MCF 10A (cell line): Measurements from ENCODE around the gene ARL6IP4. TPM values are rescaled to one million over a fixed set of nuclear protein-coding genes. Genes with fewer than 3 reads are reported as not detected.

ENCODE experiments used
- BruUV-seq: library from RNA; stranded (reverse); fragments of 400-500 nt; replicated peaks from 2 replicates; lab custom pipeline; 2021; lab: Mats Ljungman, UMichigan
- CTCF ChIA-PET: fragments of 300-600 bp; sonication (Branson Sonifier 250); formaldehyde crosslinking; extraction: SDS; loops from one replicate; lab custom pipeline; 2021; ENCODE audit warnings: antibody characterized with exemption, inconsistent platforms; lab: Yijun Ruan, JAX
- POLR2A ChIA-PET: fragments of 300-600, 350-650 bp; sonication (Branson Sonifier 250); formaldehyde crosslinking; extraction: SDS; loops from one replicate; lab custom pipeline; 2020; ENCODE audit warnings: antibody characterized with exemption, inconsistent platforms; lab: Yijun Ruan, JAX
- DNase-seq: peaks from one replicate; pipeline ENCODE4 v3.0.0-alpha.2; 2018; ENCODE audit not compliant: unreplicated experiment
- H3K27ac Mint-ChIP-seq: one replicate; pipeline ENCODE4 v1.8.0; 2022; ENCODE audit warnings: mild to moderate bottlenecking, low read depth, mixed read lengths; ENCODE audit not compliant: unreplicated experiment
- H3K27me3 Mint-ChIP-seq: one replicate; pipeline ENCODE4 v1.8.0; 2022; ENCODE audit warnings: mixed read lengths; ENCODE audit not compliant: insufficient read depth, unreplicated experiment
- H3K36me3 Mint-ChIP-seq: one replicate; pipeline ENCODE4 v1.8.0; 2022; ENCODE audit warnings: mild to moderate bottlenecking, moderate library complexity, mixed read lengths; ENCODE audit not compliant: insufficient read depth, unreplicated experiment
- H3K4me1 Mint-ChIP-seq: one replicate; pipeline ENCODE4 v1.8.0; 2022; ENCODE audit warnings: mixed read lengths; ENCODE audit not compliant: insufficient read depth, unreplicated experiment
- H3K4me3 Mint-ChIP-seq: one replicate; pipeline ENCODE4 v1.8.0; 2022; ENCODE audit warnings: mild to moderate bottlenecking, moderate library complexity, mixed read lengths; ENCODE audit not compliant: unreplicated experiment
- H3K9me3 Mint-ChIP-seq: one replicate; pipeline ENCODE4 v1.8.0; 2022; ENCODE audit warnings: mixed read lengths; ENCODE audit not compliant: unreplicated experiment
- intact Hi-C: fragments of 100-400 bp; cut with micrococcal nuclease; formaldehyde crosslinking; loops from 2 replicates; pipeline ENCODE4 v1.14.1; 2022
- total RNA-seq: library from RNA; stranded (reverse); gene quantifications from 2 replicates; pipeline ENCODE4 v1.2.3, GENCODE V29; 2022
- TF ChIP-seq, protein P1 (sequence below): fragments of 200-600 bp; IDR thresholded peaks from one replicate; pipeline ENCODE4 v1.8.0; 2022; ENCODE audit warnings: antibody characterized with exemption, mild to moderate bottlenecking; ENCODE audit not compliant: unreplicated experiment

Gene ARL6IP4
- total RNA-seq, 1 experiment from 2014 or later = 198 TPM

DNA sequence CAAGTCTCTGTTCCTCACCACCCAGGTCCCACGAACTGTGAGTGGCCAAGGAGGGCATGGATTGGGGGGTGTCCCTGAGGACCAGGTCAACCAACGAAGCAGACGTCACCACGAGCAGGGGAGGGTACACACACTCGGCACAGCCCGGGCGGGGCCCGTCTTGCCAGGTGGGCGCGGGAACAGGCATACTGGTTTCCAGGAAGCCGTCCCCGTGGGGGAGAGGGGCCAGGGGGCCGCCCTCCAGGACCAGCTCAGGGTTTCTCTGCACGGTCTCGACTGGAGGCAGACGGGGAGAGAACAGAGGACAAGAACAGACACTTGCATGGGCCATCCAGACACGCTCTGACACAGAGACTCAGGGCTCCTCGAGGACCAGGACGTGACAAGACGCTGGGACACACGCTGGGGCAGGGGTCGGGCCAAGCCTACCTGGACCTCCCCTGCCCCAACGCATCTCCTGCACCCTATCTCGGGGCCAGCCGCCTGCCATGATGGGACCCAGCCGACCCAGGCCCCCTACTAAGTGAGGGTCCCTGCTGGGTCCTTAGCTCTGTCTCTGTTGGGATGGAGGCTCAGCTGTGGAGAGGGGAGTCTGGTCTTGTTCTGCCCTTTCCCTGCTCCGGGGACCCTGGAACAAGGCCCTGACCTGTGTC is 11.3 kb downstream of the ARL6IP4 start:
- no peaks in the 10 kb centered on the region for H3K27me3 Mint-ChIP-seq
- POLR2A ChIA-PET = interaction anchor here (1.9 kb wide), 1 partner anchor 17 kb away, joined by 7 read pairs; the partner anchor contains the start of gene OGFOD2
- no peaks in the 10 kb centered on the region for H3K9me3 Mint-ChIP-seq
- no TSS peak for BruUV-seq
- TF ChIP-seq, protein P1, sequence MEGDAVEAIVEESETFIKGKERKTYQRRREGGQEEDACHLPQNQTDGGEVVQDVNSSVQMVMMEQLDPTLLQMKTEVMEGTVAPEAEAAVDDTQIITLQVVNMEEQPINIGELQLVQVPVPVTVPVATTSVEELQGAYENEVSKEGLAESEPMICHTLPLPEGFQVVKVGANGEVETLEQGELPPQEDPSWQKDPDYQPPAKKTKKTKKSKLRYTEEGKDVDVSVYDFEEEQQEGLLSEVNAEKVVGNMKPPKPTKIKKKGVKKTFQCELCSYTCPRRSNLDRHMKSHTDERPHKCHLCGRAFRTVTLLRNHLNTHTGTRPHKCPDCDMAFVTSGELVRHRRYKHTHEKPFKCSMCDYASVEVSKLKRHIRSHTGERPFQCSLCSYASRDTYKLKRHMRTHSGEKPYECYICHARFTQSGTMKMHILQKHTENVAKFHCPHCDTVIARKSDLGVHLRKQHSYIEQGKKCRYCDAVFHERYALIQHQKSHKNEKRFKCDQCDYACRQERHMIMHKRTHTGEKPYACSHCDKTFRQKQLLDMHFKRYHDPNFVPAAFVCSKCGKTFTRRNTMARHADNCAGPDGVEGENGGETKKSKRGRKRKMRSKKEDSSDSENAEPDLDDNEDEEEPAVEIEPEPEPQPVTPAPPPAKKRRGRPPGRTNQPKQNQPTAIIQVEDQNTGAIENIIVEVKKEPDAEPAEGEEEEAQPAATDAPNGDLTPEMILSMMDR = no peak
- CTCF ChIA-PET = no interaction called here
- H3K4me1 Mint-ChIP-seq = no peaks in the 10 kb centered on the region
- intact Hi-C loops = no loop called here
- no peak for DNase-seq
- H3K27ac Mint-ChIP-seq = no peak overlapping the region
- peaks cover 5% of the 10 kb centered on the region for H3K36me3 Mint-ChIP-seq
- H3K4me3 Mint-ChIP-seq = no peak overlapping the region

DNA sequence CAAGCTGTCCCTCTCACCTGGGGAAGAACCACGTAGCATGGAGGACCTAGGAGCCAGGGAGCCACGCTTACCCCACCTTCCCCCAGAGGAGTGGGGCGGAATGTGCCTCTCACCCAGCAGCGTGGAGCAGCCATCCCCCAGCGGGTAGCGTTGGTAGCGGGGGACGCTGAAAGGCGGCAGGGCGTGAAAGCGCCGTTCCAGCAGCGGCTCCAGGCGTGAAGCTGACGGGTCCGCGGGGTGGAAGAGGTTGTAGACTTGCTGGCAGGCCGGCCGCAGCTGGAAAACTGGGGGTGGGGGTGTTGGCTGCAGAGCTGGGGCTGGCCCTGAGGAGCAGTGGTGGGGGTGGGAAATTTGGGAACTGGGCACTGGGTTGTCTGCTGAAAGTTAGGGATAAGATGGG is 11.9 kb downstream of the ARL6IP4 start:
- no peak for DNase-seq
- TF ChIP-seq, protein P1 = no peak
- intact Hi-C loops = no loop called here
- H3K4me3 Mint-ChIP-seq = no peak overlapping the region
- BruUV-seq = no TSS peak
- H3K27me3 Mint-ChIP-seq = no peaks in the 10 kb centered on the region
- no peak overlapping the region for H3K27ac Mint-ChIP-seq
- H3K9me3 Mint-ChIP-seq = no peaks in the 10 kb centered on the region
- H3K4me1 Mint-ChIP-seq = no peaks in the 10 kb centered on the region
- H3K36me3 Mint-ChIP-seq = peaks cover 1% of the 10 kb centered on the region
- ChIA-PET POLR2A (interaction anchor here (1.9 kb wide), 1 partner anchor 18 kb away, joined by 7 read pairs; the partner anchor contains the start of gene OGFOD2), CTCF (no interaction called here)

DNA sequence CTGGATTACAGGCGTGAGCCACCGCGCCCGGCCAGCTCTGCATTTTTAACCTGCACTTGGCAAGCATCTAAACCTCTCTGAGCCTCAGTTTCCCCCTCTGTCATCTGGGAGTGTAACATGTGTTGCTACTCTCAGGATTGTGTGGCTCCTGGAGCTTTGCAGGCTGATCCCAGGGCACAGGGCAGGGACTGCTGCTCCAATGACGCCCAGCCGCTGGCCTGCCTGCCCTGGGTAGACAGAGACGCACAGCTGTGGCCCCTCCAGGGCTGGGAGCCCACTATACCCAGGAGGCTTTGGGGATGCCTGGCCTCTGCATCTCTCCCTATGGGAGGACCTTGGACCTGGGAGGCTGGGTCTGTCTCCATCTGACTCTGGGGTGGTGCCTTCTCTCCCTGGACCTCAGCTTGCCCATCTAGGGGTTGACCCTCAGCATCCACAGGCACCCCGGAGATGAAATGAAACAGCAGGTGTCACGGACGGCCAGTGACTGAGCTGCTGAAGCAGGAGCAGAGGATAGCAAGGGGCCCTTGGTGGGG is 13.7 kb downstream of the ARL6IP4 start:
- Mint-ChIP-seq H3K9me3 (no peaks in the 10 kb centered on the region), H3K27ac (no peak overlapping the region), H3K4me3 (no peak overlapping the region), H3K27me3 (no peaks in the 10 kb centered on the region), H3K4me1 (no peaks in the 10 kb centered on the region), H3K36me3 (no peaks in the 10 kb centered on the region)
- no peak for DNase-seq
- no TSS peak for BruUV-seq
- POLR2A ChIA-PET = no interaction called here
- TF ChIP-seq, protein P1 = no peak
- intact Hi-C loops = no loop called here
- CTCF ChIA-PET = interaction anchor here (0.5 kb wide), 1 partner anchor 223 kb away, joined by 4 read pairs; no protein-coding TSS in a partner anchor

DNA sequence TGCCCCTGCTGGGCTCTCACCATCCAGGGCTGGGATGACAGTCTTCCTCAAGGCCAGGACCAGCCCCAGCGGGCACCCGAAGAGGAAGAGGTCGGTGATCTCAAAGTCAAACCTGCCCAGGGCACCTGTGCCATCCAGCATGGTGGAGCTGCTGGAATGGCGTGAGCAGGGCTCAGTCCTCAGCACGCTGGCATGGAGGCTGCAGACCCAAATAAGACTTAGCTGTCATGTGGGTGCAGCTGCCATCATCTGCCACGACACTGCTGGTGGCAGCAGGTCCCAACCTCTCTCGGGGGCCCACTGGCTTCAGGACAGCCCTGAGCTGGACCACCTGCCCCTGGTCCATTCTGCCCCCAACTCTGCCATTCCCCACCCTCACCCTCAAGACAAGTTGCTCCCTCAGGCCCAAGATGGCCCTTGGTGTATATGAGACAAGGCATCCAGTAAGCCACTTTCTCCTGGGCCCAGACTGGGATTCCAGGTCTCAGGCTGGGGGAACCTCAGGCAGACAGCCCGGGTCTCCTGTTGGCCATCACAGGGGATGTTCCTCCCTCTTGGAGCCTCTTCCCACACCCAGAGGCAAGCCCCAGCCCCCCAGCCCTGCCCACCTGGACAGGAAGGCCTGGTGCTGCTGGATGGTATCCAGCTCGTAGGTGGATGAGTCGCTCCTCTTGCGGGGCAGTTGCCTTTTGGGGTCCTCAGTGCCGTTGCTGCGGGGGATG is 14.5 kb downstream of the ARL6IP4 start:
- Mint-ChIP-seq H3K27ac (no peak overlapping the region), H3K4me3 (no peak overlapping the region), H3K9me3 (no peaks in the 10 kb centered on the region), H3K4me1 (no peaks in the 10 kb centered on the region), H3K27me3 (no peaks in the 10 kb centered on the region), H3K36me3 (no peaks in the 10 kb centered on the region)
- no peak for DNase-seq
- CTCF ChIA-PET = interaction anchor here (0.5 kb wide), 1 partner anchor 222 kb away, joined by 4 read pairs; no protein-coding TSS in a partner anchor
- TF ChIP-seq, protein P1 = no peak
- POLR2A ChIA-PET = no interaction called here
- intact Hi-C loops = no loop called here
- BruUV-seq = no TSS peak
